Ovary (tissue), 9 donors: Measurements from ENCODE around the gene FMNL3. TPM values are rescaled to one million over a fixed set of nuclear protein-coding genes. Genes with fewer than 3 reads are reported as not detected.

Experiments used
- DNase-seq, 5 donors: peaks; one replicate each; pipeline ENCODE4 v3.0.0-alpha.2; 2019 to 2020
- H3K27ac ChIP-seq, 2 donors: fragments of 200-600 bp; one replicate each; pipeline versions ENCODE4 v1.5.1 to v1.8.0; 2019 to 2022
- H3K27me3 ChIP-seq: fragments of 200-600 bp; one replicate; pipeline ENCODE4 v1.8.0; 2022
- H3K36me3 ChIP-seq: fragments of 200-600 bp; sonication (generic); one replicate; pipeline ENCODE4 v1.5.1; 2019
- H3K4me1 ChIP-seq: one replicate; pipeline ENCODE4 v1.8.1; 2013; ENCODE audit warnings: mild to moderate bottlenecking, moderate library complexity; ENCODE audit not compliant: insufficient read depth
- H3K4me3 ChIP-seq: fragments of 200-600 bp; sonication (generic); one replicate; pipeline ENCODE4 v1.5.1; 2017
- H3K9me3 ChIP-seq, 2 donors: fragments of 200-600 bp in 1 of 2; sonication (generic) in 1 of 2; one replicate each; pipeline versions ENCODE4 v1.5.1 to v1.8.1; 2013 to 2019; ENCODE audit warnings: mild to moderate bottlenecking in 1 of 2, moderate library complexity in 1 of 2
- EP300 ChIP-seq: sonication (generic); formaldehyde crosslinking; IDR thresholded peaks from one replicate; pipeline ENCODE4 v1.6.1; 2017; ENCODE audit warnings: antibody characterized with exemption
- POLR2A ChIP-seq: fragments of 450-650 bp; IDR thresholded peaks from one replicate; pipeline ENCODE4 v1.6.1; 2017; ENCODE audit warnings: antibody characterized with exemption, mild to moderate bottlenecking, moderate library complexity
- WGBS, 3 donors: extraction: QIAGEN DNeasy Blood & Tissue Kit in 1 of 3; methylation state at CpG; one replicate each; pipeline versions ENCODE4 v1.1.5 to v1.1.7; 2013 to 2017; 5-methylcytosine and 5-hydroxymethylcytosine counted together
- intact Hi-C, 4 donors: fragments of 100-400 bp; cut with DNase I; formaldehyde crosslinking; loops; one replicate each; pipeline versions ENCODE4 v1.11.0 to v1.15.1; 2022 to 2023
- polyA plus RNA-seq, 2 donors: library from polyadenylated mRNA; stranded (reverse); fragments of 200-250 nt in 1 of 2; fragments of 350-450 nt in 1 of 2; fragmentation: Illumina TruSeq in 1 of 2; extraction: RNeasy Lipid Tissue Mini Kit (QIAGEN cat#74804) in 1 of 2; gene quantifications; one replicate each; pipeline ENCODE4 v1.2.3, GENCODE V29; 2013 to 2014
- small RNA-seq: library from RNA; depleted of rRNA; stranded (forward); fragments of <200 nt; gene quantifications from one replicate; pipeline ENCODE3, GENCODE V24; 2016
- total RNA-seq, 7 donors: library from RNA; depleted of rRNA in 2 of 7; stranded (reverse); fragments of >200 nt in 2 of 7; fragmentation: NEBNext Ultra II Directional in 3 of 7; extraction: Animal tissue kit (Norgen Biotek cat#: 25700) in 3 of 7; gene quantifications; one replicate each; pipeline versions ENCODE4 v1.1.0 to v1.2.4, GENCODE V29; 2016 to 2023
- TF ChIP-seq, protein P1 (sequence below), 3 donors: fragments of 450-650 bp in 2 of 3; fragments of 200-600 bp in 1 of 3; IDR thresholded peaks; one replicate each; pipeline versions ENCODE4 v1.5.1 to v1.8.0; 2016 to 2022; ENCODE audit warnings: antibody characterized with exemption in 3 of 3, mild to moderate bottlenecking in 1 of 3
- donor health status: DM: no; HTN: no; CAD: no; lungs with moderate emphysema.
- donor health status: DM: no; HTN: no; CAD: no.
- donor health status: Bipolar disorder and iron deficiency.
- donor health status: DM: yes; HTN: yes; CAD: no.
- donor health status: DM: no; HTN: no; CAD: no.
- donor health status: DM: yes; HTN: yes; CAD: no.

Gene FMNL3
- total and polyA plus RNA-seq, 9 donors, result 15.7 to 58.1 (median 33.1) TPM

DNA sequence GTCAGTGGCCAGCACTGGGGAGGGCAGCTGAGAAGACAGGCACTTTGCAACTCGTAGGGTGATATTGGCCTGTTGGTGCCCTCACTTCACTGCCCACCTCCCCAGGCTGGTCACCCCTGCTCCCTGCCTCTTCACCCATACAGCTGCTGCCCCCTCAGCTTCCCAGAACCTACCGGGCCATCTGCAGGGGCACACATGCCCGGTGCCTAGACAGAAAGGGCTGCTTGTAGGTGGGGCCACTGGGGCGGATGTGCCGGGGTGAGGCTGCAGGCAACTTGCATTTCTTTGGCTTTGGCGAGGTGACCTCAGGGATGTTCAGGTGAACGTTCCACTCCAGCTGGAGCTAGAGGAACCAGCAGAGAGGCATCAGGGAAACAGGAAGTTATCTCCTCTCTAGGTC is 118.9 kb downstream of the FMNL3 start:
- no peaks in the 10 kb centered on the region for H3K27me3 ChIP-seq
- DNase-seq, result no peak
- H3K4me3 ChIP-seq, result no peak overlapping the region
- H3K4me1 ChIP-seq, result peaks cover 6% of the 10 kb centered on the region
- WGBS, 3 donors, result 88 to 90% (median 89%) methylated on average over 7 of the region's 7 CpGs
- H3K36me3 ChIP-seq, result no peaks in the 10 kb centered on the region
- no peak overlapping the region for H3K27ac ChIP-seq
- no peaks in the 10 kb centered on the region for H3K9me3 ChIP-seq
- intact Hi-C loops, result no loop called here
- TF ChIP-seq, protein P1, sequence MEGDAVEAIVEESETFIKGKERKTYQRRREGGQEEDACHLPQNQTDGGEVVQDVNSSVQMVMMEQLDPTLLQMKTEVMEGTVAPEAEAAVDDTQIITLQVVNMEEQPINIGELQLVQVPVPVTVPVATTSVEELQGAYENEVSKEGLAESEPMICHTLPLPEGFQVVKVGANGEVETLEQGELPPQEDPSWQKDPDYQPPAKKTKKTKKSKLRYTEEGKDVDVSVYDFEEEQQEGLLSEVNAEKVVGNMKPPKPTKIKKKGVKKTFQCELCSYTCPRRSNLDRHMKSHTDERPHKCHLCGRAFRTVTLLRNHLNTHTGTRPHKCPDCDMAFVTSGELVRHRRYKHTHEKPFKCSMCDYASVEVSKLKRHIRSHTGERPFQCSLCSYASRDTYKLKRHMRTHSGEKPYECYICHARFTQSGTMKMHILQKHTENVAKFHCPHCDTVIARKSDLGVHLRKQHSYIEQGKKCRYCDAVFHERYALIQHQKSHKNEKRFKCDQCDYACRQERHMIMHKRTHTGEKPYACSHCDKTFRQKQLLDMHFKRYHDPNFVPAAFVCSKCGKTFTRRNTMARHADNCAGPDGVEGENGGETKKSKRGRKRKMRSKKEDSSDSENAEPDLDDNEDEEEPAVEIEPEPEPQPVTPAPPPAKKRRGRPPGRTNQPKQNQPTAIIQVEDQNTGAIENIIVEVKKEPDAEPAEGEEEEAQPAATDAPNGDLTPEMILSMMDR (IDR thresholded peaks at IDR 0.05), result no peak
- TF ChIP-seq EP300 (no peak), POLR2A (no peak)

DNA sequence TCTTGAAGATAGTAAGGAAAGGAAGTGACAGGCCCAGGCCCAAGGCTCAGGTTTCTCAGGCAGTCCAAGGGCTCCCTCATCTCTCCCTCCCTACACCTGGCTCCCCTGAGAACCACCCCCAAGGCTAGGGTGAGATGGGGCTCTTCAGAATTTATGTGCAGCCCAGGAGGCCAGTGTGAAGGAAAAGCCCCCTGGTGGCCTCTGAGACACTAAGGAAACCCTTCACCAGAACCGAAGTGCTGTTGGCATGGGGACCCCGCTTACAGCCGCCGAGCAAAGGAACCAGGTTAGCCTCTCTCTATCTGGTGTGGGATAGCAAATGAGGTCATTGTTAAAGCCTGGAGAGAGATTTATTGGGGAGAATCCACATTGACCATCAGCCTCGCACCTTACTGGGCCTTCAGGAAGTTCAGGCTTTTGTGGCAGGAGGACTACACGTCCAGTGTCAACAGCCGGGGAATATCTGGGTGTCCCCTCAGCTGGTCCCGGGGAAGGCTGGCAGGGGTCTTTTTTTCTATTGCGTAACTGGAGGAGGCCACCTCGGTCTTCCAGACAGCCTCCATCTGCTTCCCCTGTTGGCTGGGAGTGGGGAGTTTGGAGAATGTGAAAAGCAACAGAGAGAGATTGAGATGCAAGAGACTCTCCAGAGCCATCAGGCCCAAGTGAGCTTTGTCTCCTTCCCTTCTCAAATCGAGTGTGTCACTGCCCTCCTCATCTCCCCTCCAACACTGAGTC is 119.9 kb downstream of the FMNL3 start:
- intact Hi-C loops, result no loop called here
- no peak overlapping the region for H3K27ac ChIP-seq
- no peaks in the 10 kb centered on the region for H3K27me3 ChIP-seq
- H3K9me3 ChIP-seq, result no peaks in the 10 kb centered on the region
- no peak for TF ChIP-seq POLR2A
- TF ChIP-seq EP300, result no peak
- TF ChIP-seq, protein P1 (IDR thresholded peaks at IDR 0.05), result no peak
- DNase-seq, result no peak
- no peaks in the 10 kb centered on the region for H3K36me3 ChIP-seq
- 89 to 91% (median 90%) methylated on average over 11 of the region's 11 CpGs for WGBS, 3 donors
- no peak overlapping the region for H3K4me3 ChIP-seq
- peaks cover 6% of the 10 kb centered on the region for H3K4me1 ChIP-seq

Small RNAs within 50 kb of the gene (small RNA-seq; reads per million reads assigned to genes)
- gene AC020612.2 (not detected), gene HIGD1AP9 (not detected), gene POLR2KP1 (not detected), gene RNU6-834P (not detected)

Other genes starting within 250 kb of the FMNL3 start
- gene KCNH3, start 168.4 kb downstream of the FMNL3 start, total RNA-seq, result 1 to 10 TPM in 2 of 7 donors, under 1 TPM in 4, not detected in 1; 0.13 to 5.9 (median 0.77) TPM
- under 1 TPM in 1 of 2 donors, not detected in 1; 0.27 TPM for gene KCNH3, start 168.4 kb downstream of the FMNL3 start, polyA plus RNA-seq
- 10 to 100 TPM; 38.5 to 56.2 (median 39.5) TPM for gene MCRS1, start 139.3 kb downstream of the FMNL3 start, total RNA-seq
- 10 to 100 TPM; 14.7 to 40.3 TPM for gene MCRS1, start 139.3 kb downstream of the FMNL3 start, polyA plus RNA-seq
- 1 to 10 TPM in 2 of 7 donors, under 1 TPM in 5; 0.11 to 1.5 (median 0.84) TPM for gene FAM186B, start 101.8 kb downstream of the FMNL3 start, total RNA-seq
- gene FAM186B, start 101.8 kb downstream of the FMNL3 start, polyA plus RNA-seq, result under 1 TPM; 0.38 to 0.46 TPM
- 10 to 100 TPM; 29.8 to 72.6 (median 43.3) TPM for gene PRPF40B, start 83.8 kb downstream of the FMNL3 start, total RNA-seq
- 10 to 100 TPM; 13.4 to 31.4 TPM for gene PRPF40B, start 83.8 kb downstream of the FMNL3 start, polyA plus RNA-seq
- 100 to 1,000 TPM; 203 to 430 (median 335) TPM for gene TMBIM6, start 34.2 kb upstream of the FMNL3 start, total RNA-seq
- gene TMBIM6, start 34.2 kb upstream of the FMNL3 start, polyA plus RNA-seq, result 100 to 1,000 TPM; 254 to 677 TPM
- gene NCKAP5L, start 121.0 kb upstream of the FMNL3 start, total RNA-seq, result 10 to 100 TPM; 12.0 to 27.3 (median 22.8) TPM
- gene NCKAP5L, start 121.0 kb upstream of the FMNL3 start, polyA plus RNA-seq, result 10 to 100 TPM in 1 of 2 donors, 1 to 10 TPM in 1; 2.5 to 13.8 TPM
- 1 to 10 TPM; 2.8 to 5.9 (median 4.7) TPM for gene BCDIN3D, start 135.7 kb upstream of the FMNL3 start, total RNA-seq
- gene BCDIN3D, start 135.7 kb upstream of the FMNL3 start, polyA plus RNA-seq, result 1 to 10 TPM; 3.5 to 4.3 TPM
- 10 to 100 TPM in 1 of 7 donors, 1 to 10 TPM in 4, under 1 TPM in 2; under 0.01 to 19.3 (median 2.4) TPM for gene FAIM2, start 196.5 kb upstream of the FMNL3 start, total RNA-seq
- gene FAIM2, start 196.5 kb upstream of the FMNL3 start, polyA plus RNA-seq, result 1 to 10 TPM; 1.0 to 7.1 TPM
- gene AQP2, start 243.3 kb upstream of the FMNL3 start, total RNA-seq, result 1 to 10 TPM in 1 of 7 donors, under 1 TPM in 1, not detected in 5; 0.11 to 2.1 TPM
- 1 to 10 TPM in 1 of 2 donors, not detected in 1; 3.7 TPM for gene AQP2, start 243.3 kb upstream of the FMNL3 start, polyA plus RNA-seq